T-helper 1 cell (primary cell): ENCODE measurements around the gene MDK.

ENCODE experiments used
- DNase-seq, 5 donors: peaks; one replicate each; pipeline ENCODE4 v3.0.0-alpha.2; 2012 to 2020

Gene MDK

DNA sequence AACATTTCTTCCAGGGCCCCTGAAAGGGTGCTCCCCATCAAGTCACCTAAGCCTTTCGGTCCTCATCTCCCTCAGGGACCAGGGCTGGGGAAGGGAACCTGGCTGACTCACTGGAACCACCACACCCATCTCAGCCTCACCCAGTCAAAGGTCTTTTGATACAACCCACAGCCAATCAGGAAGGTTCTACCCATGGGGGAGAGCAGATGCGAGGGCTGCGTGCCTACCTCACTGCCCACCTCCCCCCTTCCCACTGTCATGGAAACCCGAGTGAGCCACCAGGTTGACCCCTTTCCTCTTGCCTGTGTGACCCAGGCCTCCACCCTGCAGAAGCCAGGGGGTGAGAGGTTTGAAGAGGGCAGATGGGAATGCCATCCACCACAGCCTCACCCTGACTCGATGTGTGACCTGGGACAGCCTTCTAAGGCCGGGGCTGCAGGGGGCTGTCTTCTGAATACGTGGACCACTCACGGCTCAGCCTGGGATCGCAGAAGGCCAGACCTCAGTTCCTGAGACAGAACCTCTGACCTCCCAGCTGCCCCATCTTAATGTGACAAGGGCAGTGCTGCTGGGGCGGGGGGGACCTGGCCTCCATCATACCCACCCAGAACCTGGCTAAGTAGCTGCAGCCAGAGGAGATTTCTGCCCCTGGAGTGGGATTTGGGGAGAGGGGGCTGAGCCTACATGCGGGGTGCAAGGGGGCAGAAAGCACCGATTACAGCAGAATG lies 2.7 kb downstream of the MDK start:
- DNase-seq = no peak

DNA sequence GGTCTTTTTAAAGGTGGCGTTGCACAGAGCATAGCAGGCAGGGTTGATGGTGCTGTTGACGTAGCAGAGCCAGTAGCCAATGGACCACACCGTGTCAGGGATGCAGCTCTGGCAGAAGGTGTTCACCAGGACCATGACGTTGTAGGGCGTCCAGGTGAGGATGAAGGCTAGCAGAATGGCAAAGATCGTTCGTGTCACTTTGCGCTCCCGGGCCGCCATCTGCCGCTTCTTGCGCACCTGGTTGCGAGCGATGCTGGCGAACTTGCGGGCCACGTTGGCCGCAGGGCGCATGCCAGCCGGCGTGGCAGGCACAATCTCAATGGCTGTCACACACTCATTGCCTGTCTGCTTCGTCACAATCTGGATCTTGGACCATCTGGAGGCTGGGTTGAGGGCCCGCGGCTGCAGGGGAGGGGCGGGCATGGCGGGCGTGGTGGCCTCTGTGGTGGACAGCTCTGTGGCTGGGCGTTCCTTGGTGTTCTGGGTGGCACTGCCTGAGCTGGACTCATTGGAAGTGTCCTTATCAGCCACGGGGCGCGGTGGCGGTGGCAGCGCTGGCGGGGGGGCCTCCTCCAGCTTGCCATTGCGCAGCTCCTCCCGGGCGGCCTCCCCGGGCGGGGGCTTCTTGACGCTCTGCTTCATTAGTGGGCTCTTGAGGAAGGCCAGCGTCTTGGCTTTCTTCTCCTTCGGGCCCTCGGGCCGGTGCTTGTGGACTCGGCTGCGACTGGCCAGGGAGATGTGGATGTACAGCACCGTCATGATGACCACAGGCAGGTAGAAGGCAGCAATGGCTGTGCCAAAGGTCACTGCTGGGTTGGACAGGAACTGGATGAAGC lies 3.9 kb downstream of the MDK start:
- no peak for DNase-seq

DNA sequence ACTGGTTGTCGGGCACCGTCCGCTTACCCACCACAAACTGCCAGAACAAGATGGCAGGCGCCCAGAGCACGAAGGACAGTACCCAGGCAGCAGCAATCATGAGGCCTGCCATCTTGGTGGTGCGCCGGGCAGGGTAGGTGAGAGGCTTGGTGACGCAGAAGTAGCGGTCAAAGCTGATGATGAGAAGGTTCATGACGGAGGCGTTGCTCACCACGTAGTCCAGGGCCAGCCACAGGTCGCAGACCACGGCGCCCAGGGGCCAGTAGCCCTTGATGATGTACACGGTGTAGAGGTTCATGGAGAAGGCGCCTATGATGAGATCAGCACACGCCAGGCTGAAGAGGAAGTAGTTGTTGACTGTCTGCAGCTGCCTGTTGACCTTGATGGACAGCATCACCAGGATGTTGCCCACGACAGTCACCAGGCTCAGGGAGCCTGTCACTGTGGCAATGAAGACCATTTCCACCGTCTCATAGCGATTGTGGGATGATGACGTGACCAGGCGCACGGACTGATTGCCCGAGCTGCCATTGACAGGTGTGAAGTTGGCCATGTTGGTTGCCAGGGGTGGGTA lies 4.6 kb downstream of the MDK start:
- no peak for DNase-seq

DNA sequence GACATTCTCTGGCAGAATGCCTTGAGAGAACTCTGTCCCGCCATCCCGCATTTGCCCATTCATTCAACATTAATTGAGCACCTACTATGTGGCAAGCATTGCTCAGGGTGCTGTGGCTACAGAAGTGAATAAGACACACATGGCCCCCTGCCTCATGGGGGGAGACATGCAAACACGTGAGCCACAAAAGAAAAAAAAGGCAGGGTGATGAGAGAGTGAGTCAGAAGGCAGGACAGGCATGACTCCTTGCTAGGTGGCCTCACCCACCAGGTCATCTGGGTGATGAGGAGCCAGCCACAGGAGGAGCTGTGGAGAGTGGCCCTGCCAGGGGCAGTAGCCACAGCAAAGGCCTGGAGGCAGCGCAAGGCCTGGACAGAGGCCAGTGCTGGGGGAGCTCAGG lies 5.2 kb downstream of the MDK start:
- DNase-seq = no peak

GRCh38 chr11:46387456-46387855 lies 6.0 kb downstream of the MDK start:
- no peak for DNase-seq

DNA sequence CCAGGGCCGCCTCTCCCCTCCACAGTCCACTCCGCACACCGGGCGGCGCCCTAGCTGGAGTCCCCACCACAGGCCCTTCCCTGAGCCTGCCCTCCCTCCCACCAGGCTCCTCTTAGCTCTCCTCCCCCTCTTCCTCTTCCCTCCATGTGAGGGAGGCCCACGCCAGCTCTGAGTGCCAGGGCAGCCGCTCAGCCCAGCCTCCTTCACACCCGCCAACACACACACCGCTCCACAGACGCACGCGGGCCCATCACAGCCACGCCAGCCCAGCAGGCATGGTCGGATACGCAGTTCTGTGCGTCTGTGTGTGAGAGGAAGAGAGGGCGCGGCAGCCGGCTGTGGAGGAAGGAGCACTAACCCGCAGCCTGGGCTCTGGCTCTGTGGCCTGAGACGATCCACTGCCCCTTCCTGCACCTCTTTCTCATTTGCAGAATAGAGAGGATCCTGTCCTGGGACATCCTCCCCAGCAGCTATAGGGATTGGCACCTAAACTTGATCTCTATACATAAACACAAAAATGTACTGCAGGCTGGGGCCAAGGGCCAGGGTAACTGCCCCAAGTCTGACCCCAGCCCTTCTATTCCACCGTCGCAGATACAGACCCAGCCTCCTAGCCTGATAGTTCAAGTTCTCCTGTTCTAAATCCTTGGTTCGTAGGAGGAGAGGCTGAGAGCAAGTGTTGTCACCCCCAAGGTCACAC lies 6.6 kb downstream of the MDK start:
- no peak for DNase-seq

DNA sequence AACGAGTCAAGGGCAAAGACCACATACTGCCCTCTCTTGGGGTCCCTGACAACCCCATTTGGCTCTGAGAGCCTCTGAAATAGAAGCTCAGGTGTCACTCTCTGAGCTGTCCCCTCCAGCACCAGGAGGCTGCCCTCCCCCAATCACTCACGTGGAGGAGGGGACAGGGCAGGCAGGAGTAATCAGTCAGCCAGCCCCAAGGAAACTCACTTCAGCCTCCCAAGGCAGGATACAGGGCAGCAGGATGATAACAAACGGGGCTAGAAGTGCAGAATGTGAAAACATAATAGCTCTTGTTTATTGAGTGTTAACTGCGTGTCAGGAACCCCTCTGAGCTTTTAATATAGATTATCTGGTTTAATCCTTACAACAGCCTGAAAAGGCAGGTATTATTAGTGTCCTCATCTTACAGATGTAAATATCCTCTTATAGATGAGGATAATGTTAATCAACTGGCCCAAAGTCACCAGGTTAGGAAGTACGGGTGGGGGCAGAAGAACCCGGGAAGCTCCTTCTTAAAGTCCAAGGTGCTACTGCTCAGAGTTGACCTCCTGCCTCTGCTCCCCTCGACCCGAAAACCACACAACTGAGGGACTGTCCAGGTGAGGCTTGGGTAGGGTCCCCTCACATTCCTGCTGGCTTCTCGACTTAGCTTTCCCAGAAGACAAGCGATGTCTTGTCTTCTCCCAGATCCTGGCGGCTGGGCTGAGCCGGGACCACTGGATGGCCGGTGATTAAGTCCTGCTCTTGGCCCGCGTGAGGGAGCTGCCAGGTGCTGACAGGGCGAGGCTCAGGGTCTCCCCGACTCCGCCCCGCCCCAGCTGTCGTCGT lies 7.4 kb downstream of the MDK start:
- DNase-seq = no peak

- peak in 1 of 5 donors; percentile 54 for DNase-seq
These were observed 8.2 kb downstream of the MDK start for GRCh38 chr11:46389450-46390330.

DNA sequence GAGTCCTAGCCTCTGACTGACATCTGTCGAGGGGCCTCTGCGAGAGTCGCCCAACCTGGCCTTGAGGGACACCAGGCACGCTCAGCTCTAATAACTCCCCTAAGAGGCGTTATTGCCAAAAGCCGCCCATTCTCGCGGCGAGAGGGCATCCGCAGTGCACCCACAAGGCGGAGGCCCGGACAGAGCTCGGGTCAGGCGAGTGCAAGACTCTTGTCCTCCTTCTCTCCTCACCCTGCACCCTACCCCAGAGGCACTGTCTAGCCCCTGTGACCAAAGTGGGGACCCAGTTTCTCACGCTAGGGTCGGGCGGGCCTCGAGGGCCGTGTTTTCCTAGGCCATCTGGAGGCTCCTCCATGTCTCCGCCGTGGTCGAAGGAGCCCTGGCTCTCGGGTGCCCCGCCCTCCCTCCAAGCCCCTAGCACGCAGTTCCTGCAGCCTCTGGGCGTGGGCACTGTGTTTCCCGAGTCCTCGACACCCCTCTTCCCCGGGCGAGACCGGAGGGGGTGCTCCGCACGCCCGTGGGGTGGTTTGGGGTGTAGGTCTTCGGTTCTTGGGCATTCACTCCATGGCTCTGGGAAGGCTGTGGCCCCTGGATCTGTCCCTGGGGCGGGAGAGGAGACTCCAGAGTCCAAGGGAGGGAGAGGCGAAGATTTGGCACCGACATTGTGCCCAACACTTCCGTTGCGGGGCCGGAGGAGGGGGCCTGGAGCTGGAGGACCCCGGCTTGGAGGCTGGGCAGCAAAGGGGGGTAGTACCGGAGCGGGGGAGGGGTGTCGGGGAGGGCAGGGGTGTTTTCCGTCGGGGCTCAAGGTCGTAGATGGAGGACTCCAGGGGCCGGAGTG lies 9.1 kb downstream of the MDK start:
- no peak for DNase-seq

GRCh38 chr11:46391186-46391577 lies 9.7 kb downstream of the MDK start:
- DNase-seq = no peak

- peak in 1 of 5 donors; percentile 36 for DNase-seq
These were observed 10.3 kb downstream of the MDK start, which contains the start of gene CHRM4 for GRCh38 chr11:46391578-46392420. Gene CHRM4, minus strand, starts transcription at chr11:46391776. Its CDS starts 5,219 bp downstream, at chr11:46386557.

GRCh38 chr11:46392421-46393230 lies 11.2 kb downstream of the MDK start:
- DNase-seq = peak; percentile 62 to 73 (median 68)

GRCh38 chr11:46393231-46393616 lies 11.8 kb downstream of the MDK start:
- DNase-seq = no peak

- no peak for DNase-seq
These were observed 12.3 kb downstream of the MDK start for GRCh38 chr11:46393759-46394158.

GRCh38 chr11:46397526-46397925 lies 16.1 kb downstream of the MDK start:
- DNase-seq = no peak

- DNase-seq = no peak
These were observed 21.8 kb downstream of the MDK start for GRCh38 chr11:46402957-46403902.

GRCh38 chr11:46404476-46405017 lies 23.1 kb downstream of the MDK start:
- DNase-seq = no peak
